OCI-LY7 (cell line): ENCODE measurements around the gene PHF23.

ENCODE experiments used
- CTCF ChIP-seq: fragments of 200-600 bp; sonication (generic); conservative IDR thresholded peaks from 2 replicates; pipeline ENCODE4 v1.5.1; 2014; ENCODE audit warnings: mild to moderate bottlenecking, antibody characterized with exemption, low read length, moderate library complexity, mixed read lengths
- EZH2phosphoT487 ChIP-seq: fragments of 200-600 bp; sonication (generic); IDR thresholded peaks from 2 replicates; pipeline ENCODE4 v1.6.1; 2018; ENCODE audit warnings: low read depth, borderline replicate concordance, mild to moderate bottlenecking, mixed run types, antibody characterized with exemption, low read length, moderate library complexity, mixed read lengths

DNA sequence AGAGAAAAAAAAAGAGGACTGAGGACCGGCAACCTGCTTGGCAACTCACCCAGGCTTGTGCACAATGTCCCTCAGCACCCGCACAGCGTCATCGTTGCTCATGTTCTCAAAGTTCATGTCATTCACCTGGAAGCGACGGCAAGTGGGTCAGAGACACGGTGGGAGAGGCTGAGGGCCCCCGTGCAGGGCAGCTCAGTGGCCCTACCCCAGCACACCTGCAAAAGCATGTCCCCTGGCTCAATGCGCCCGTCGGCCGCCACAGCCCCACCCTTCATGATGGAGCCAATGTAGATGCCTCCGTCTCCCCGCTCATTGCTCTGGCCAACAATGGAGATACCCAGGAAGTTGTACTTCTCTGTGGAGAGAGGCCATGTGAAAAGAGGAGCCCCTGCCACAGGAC is 10.3 kb downstream of the PHF23 start:
- TF ChIP-seq CTCF (no peak), EZH2phosphoT487 (no peak)
